HG03045 (cell line): ENCODE results near the gene UBC.
A peak's percentile ranks its signal among the peaks of the same experiment; 100 is the strongest.
"Not testable (repeated sequence)": the region's sequence is repeated elsewhere in the genome, so short reads cannot be mapped to it uniquely, and the experiment has no call there.

Experiments
- ATAC-seq: cut with Tn5 transposase; IDR thresholded peaks from one replicate; pipeline ENCODE4 v1.9.1; 2021; ENCODE audit warnings: mild to moderate bottlenecking, moderate library complexity; ENCODE audit not compliant: unreplicated experiment

Gene UBC

GRCh38 chr12:124938108-124938507 is 23.7 kb upstream of the UBC start:
- ATAC-seq, result no peak

- not testable (repeated sequence) for ATAC-seq
These were observed 17.1 kb upstream of the UBC start for GRCh38 chr12:124931528-124931927.

DNA sequence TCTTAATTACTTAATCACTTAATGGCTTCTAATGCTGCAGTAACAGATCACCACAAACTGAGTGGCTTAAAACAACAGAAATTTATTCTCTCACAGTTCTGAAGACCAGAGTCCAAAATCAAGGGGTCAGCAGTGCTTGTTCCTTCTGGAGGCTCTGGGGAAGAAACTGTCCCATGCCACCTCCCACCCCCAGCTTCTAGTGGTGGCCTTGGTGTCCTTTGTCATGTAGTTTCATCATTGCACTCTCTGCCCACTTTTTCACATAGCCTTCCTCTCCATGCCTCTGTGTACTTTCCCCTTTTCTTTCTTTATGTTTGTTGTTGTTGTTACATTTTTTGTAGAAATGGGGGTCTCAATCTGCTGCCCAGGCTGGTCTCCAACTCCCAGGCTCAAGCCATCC is 16.1 kb upstream of the UBC start:
- no peak for ATAC-seq

DNA sequence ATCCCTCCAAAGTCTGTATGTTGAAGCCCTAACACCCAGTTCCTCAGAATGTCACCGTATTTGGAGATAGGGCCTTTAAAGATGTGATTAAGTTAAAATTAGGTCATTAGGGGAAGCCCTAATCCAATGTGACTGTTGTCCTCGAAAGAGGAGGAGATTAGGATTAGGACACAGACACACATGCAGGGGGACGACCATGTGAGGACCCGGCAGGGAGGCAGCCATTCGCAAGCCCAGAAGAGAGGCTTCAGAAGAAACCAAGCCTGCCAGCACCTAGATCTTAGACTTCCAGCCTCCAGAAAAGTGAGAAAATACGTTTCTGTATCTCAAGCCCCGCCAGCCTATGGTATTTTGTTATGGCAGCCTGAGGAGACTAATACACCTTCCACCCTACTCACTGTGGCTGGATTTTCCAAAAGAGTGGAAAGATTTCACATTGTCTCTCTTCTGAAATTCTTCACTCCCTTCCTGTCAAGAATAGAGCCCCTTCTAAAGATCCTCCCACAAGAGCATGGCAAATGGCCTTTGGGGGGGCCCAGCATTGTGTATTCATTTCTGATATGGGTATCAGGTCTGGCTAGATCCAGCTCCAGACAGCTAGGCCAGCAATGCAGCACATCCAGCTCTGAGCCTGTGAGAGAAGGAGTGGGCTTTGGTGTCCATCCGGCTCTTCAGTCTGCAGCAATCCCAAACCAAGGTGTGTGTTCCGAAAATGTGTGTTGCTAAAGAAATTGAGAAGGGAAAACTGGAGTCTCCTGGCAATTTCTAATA is 15.4 kb upstream of the UBC start:
- ATAC-seq, result no peak

DNA sequence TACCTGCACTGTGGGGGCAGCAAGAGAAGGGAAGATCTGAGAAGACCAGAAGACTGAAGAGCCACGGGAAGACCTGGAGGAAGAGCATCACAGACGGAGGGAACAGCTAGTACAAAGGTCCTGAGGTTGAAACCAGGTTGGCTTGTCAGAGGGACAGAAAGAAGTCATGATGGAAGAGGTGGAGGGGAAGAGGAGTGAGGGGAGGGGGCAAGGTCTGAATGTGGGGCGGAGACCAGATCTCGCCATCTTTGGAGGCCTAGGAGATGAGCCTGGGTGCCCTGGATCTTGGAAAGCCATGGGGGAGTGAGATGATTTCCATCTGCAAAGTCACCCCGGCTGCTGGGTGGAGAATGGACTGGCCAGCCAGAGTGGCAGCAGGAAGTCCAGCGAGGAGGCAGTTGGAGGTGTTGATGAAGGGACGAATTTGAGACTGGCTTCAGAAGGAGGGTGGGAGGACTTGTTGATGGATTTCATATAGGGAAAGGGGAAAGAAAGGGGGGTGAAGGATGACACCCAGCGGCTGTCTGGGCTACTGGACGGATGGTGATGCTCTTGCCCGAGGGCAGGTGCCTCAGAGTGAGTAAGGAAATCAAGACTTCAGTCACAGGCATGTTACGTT is 14.6 kb upstream of the UBC start:
- ATAC-seq, result no peak

DNA sequence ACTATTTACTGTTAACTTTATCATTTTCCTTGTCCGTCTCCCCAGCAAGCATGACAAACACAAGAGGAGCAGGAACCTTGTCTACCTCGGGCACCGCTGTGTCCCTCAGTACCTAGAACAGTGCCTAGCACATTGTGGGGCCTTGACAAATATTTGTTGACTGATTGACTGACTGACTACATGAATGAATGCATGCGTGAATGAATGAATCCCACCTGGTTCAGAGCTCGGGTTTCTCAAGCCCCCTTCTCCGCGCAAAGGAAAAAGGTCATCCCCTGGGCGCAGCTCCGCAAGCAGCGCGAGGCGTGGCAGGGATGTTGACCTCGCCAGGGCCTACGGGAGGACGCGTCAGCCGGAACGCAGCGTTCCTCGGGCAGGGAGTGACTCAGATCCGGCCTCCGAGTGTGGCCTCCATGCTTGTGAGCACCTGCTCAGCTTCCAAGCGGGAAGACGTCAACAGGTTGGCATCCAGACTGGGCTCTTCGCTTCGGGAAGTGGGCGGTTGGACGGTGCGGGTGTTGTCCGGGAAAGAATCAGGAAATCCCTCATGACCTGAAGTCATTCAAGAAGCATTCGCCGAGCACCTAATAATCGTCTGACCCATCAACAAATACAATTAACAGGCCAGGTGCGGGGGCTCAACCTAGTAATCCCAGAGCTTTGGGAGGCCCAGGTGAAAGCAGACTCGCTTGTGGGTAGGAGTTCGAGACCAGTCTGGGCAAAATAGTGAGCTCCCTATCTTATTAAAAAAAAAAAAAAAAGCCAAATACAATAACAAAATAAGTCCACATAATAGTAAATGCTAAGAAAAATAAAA is 13.9 kb upstream of the UBC start:
- peak; percentile 37 for ATAC-seq

DNA sequence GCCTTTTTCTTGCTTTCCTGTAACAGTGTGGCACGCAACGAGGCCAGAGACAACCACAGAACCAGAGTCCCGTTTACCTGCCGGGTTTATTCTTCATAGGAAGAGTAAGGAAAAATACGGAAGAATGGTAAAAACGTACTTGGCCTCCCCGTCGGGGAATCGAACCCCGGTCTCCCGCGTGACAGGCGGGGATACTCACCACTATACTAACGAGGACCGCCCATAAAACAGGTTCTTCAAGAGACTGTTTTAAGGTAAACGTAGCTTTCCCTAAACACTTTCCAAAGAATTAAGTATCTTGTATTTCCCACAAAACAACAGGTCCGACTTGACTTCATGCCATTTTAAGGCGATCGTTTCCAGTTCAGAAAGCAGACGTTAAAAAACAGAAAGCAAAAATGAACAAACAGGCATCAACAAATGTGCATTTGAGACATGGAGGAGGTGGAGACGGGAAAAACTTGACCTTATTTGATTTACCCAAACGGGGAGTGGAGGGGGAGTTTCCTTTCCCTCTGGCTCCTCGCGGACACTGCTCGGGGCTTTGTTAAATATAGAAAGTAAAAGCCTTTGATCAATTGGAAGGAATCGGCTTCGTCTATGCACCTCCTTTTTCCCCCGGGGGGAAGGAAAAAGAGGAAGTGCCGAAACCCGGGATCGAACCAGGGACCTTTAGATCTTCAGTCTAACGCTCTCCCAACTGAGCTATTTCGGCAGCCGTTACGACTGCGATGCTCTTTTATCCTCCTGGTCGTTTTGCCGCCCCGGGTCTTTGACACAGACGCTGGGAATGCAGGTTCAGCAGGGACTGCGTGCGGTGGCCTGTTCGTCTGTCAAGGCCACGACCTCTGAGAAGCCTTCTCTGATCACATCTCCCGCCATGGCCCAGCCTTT is 13.0 kb upstream of the UBC start:
- ATAC-seq, result peak; percentile 77

DNA sequence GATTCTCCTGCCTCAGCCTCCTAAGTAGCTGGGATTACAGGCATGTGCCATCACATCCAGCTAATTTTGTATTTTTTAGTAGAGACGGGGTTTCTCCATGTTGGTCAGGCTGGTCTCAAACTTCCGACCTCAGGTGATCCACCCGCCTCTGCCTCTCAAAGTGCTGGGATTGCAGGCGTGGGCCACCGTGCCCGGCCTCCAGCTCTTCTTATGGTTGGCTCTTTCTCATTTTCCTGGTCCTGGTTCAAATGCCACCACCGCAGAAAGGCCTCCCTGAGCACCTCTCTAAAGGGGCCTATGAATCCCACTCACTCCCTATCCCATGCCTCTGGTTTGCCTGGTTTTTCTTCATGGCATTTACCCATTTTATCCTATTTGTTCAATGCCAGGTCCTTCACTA is 11.3 kb upstream of the UBC start:
- not testable (repeated sequence) for ATAC-seq

DNA sequence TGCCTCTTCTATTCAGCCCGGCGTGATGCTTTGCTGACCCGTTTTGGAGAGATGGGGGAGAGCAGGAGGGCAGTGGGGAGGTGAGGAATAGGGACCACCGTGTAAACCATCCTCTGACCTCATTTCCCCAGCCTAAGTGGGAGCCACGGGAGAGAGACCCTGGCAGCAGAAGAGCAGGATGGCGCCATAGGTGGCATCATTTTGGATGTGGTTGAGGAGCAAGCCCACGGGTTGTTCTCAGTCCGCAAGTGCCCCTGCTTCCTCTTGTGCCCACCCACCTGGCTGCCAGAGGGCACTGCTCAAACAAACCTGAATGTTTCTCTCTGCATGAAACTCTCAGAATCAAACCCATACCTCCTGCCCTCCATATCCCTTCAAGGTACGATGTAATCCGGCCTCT is 10.7 kb upstream of the UBC start:
- ATAC-seq, result no peak

GRCh38 chr12:124923905-124924734 is 9.7 kb upstream of the UBC start:
- no peak for ATAC-seq

- peak; percentile 50 for ATAC-seq
These were observed 7.0 kb upstream of the UBC start for GRCh38 chr12:124921200-124922031.

DNA sequence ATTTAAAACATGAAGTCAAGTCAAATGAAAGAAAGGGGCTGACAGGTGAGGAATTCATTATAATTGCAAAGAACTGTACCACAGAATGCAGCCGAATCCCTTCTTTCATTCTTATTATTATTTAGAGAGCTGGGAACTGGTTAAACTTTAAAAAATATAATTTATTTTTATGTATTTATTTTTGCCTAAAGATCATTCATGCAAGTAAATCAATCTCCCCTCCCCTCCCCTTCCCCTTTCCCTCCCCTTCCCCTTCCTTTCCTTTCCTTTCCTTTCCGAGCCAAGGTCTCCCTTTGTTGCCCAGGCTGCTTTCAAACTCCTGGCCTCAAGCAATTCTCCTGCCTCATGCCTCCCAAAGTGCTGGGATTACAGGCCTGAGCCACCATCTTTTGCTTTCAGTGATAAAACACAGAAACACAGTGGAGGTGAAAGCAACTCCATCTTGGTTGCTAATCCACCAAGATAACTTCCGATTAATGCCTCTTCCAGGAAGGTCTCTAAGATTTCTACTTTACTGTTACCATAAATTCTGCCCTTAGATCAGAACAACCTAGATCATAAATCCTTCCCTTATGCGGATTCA is 6.0 kb upstream of the UBC start:
- ATAC-seq, result no peak

DNA sequence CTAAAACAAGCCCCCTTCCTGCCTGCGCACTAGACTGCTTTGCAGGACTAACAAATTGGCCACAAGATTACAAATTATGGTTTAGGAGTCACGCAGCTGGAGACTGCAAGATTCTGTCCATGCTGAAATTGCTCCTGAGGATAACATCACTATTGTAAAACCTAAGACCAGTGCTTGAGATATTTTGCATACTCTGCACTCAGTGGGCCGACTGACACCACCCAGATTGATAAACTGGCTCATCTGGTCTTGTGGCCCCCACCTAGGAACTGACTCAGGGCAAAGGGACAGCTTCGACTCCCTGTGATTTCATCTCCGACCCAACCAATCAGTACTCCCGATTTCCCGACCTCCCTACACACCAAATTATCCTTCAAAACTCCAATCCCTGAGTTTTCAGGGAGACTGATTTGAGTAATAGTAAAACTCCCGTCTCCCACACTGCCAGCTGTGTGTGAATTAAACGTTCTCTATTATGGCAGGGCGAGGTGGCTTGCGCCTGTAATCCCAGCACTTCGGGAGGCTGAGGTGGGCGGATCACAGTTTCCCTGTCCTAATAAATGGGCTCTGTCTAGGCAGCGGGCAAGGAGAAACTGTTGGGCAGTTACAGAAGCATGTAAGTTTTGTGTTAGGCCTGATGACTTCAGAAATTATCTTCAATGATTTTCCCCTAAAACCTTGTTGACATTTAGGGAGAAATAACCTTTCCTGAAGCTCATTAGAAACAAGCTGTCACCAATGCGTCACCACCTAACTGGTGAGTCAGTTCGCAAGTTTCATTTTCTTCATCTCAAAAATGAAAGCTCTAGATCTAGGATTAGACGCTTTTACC is 5.3 kb upstream of the UBC start:
- no peak for ATAC-seq

DNA sequence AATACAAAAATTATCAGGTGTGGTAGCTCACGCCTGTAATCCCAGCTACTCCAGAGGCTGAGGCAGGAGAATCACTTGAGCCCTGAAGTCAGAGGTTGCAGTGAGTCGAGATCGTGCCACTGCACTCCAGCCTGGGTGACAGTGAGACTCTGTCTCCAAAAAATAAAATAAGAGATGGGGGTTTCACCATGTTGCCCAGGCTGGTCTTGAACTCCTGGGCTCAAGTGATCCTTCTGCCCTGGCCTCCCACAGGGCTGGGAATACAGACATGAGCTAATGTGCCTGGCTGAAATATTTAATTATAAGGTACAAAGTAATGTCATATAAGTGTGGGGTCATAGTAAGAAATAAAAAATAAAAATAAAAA is 4.2 kb upstream of the UBC start:
- ATAC-seq, result not testable (repeated sequence)

- ATAC-seq, result no peak
These were observed 3.6 kb upstream of the UBC start for GRCh38 chr12:124917841-124918621.

GRCh38 chr12:124917135-124917840 is 2.8 kb upstream of the UBC start:
- peak; percentile 42 for ATAC-seq
